GM12875 (cell line): ENCODE data around the gene KHDC4.
A peak's percentile ranks its signal among the peaks of the same experiment; 100 is the strongest.

Experiments
- H3K4me3 ChIP-seq: one replicate; pipeline ENCODE4 v1.5.1; 2011; ENCODE audit warnings: low read depth, low read length, control low read depth
- CTCF ChIP-seq: IDR thresholded peaks from 2 replicates; pipeline ENCODE4 v1.5.1; 2011; ENCODE audit warnings: low read depth, mild to moderate bottlenecking, control low read depth, inconsistent platforms, low read length, moderate library complexity, borderline replicate concordance; ENCODE audit not compliant: insufficient read depth

KHDC4 gene

GRCh38 chr1:155968051-155968400 is 33.8 kb upstream of the KHDC4 start:
- no peak for TF ChIP-seq CTCF
- no peak overlapping the region for H3K4me3 ChIP-seq

- TF ChIP-seq CTCF = no peak
- H3K4me3 ChIP-seq = no peak overlapping the region
Observed at GRCh38 chr1:155967341-155968050, 33.3 kb upstream of the KHDC4 start.

- TF ChIP-seq CTCF = no peak
- H3K4me3 ChIP-seq = no peak overlapping the region
Observed at GRCh38 chr1:155966750-155967149, 32.5 kb upstream of the KHDC4 start.

GRCh38 chr1:155966135-155966534 is 31.9 kb upstream of the KHDC4 start:
- H3K4me3 ChIP-seq = no peak overlapping the region
- TF ChIP-seq CTCF = no peak

GRCh38 chr1:155964193-155964592 is 30.0 kb upstream of the KHDC4 start:
- no peak overlapping the region for H3K4me3 ChIP-seq
- no peak for TF ChIP-seq CTCF

- H3K4me3 ChIP-seq = no peak overlapping the region
- no peak for TF ChIP-seq CTCF
Observed at GRCh38 chr1:155962599-155963211, 28.5 kb upstream of the KHDC4 start.

GRCh38 chr1:155961937-155962336 is 27.7 kb upstream of the KHDC4 start:
- H3K4me3 ChIP-seq = no peak overlapping the region
- peak; percentile 19; the same call in 1 of the 2 replicates for TF ChIP-seq CTCF
